ENCODE measurements around the gene TPCN2.
A peak's percentile ranks its signal among the peaks of the same experiment; 100 is the strongest.
"Not testable (repeated sequence)": the region's sequence is repeated elsewhere in the genome, so short reads cannot be mapped to it uniquely, and the experiment has no call there.

Gene TPCN2

GRCh38 chr11:69048694-69049489 lies at the start of gene TPCN2:
TPCN2 (plus strand) TSS chr11:69048932; CDS start chr11:69048998, 66 bp downstream.
- peak; percentile 71 to 80 for DNase-seq (ENCODE audit: low read depth in 1 of 2, low spot score in 1 of 2)

- DNase-seq (ENCODE audit: low read depth in 1 of 2, low spot score in 1 of 2) = no peak
Measured at GRCh38 chr11:68999093-68999747, 49.5 kb upstream of the TPCN2 start.

GRCh38 chr11:68999748-69000355 lies 48.9 kb upstream of the TPCN2 start:
- not testable (repeated sequence) for DNase-seq (ENCODE audit: low read depth in 1 of 2, low spot score in 1 of 2)

GRCh38 chr11:69000391-69000790 lies 48.3 kb upstream of the TPCN2 start:
- no peak for DNase-seq (ENCODE audit: low read depth in 1 of 2, low spot score in 1 of 2)

GRCh38 chr11:69000831-69001242 lies 47.9 kb upstream of the TPCN2 start:
- no peak for DNase-seq (ENCODE audit: low read depth in 1 of 2, low spot score in 1 of 2)

GRCh38 chr11:69001243-69002081 lies 47.3 kb upstream of the TPCN2 start:
- DNase-seq (ENCODE audit: low read depth in 1 of 2, low spot score in 1 of 2) = no peak

- DNase-seq (ENCODE audit: low read depth in 1 of 2, low spot score in 1 of 2) = no peak
Measured at GRCh38 chr11:69002110-69002569, 46.6 kb upstream of the TPCN2 start.

GRCh38 chr11:69002570-69003231 lies 46.0 kb upstream of the TPCN2 start:
- no peak for DNase-seq (ENCODE audit: low read depth in 1 of 2, low spot score in 1 of 2)

GRCh38 chr11:69003301-69003865 lies 45.3 kb upstream of the TPCN2 start:
- DNase-seq (ENCODE audit: low read depth in 1 of 2, low spot score in 1 of 2) = no peak

GRCh38 chr11:69003866-69004367 lies 44.8 kb upstream of the TPCN2 start:
- no peak for DNase-seq (ENCODE audit: low read depth in 1 of 2, low spot score in 1 of 2)

- no peak for DNase-seq (ENCODE audit: low read depth in 1 of 2, low spot score in 1 of 2)
Measured at GRCh38 chr11:69004411-69005182, 44.1 kb upstream of the TPCN2 start.

- DNase-seq (ENCODE audit: low read depth in 1 of 2, low spot score in 1 of 2) = no peak
Measured at GRCh38 chr11:69005183-69005630, 43.5 kb upstream of the TPCN2 start.

GRCh38 chr11:69005631-69006368 lies 42.9 kb upstream of the TPCN2 start:
- no peak for DNase-seq (ENCODE audit: low read depth in 1 of 2, low spot score in 1 of 2)

GRCh38 chr11:69006816-69007215 lies 41.9 kb upstream of the TPCN2 start:
- no peak for DNase-seq (ENCODE audit: low read depth in 1 of 2, low spot score in 1 of 2)

- no peak for DNase-seq (ENCODE audit: low read depth in 1 of 2, low spot score in 1 of 2)
Measured at GRCh38 chr11:69007975-69008381, 40.8 kb upstream of the TPCN2 start.

GRCh38 chr11:69008737-69009440 lies 39.8 kb upstream of the TPCN2 start:
- DNase-seq (ENCODE audit: low read depth in 1 of 2, low spot score in 1 of 2) = no peak

GRCh38 chr11:69009441-69010211 lies 39.1 kb upstream of the TPCN2 start:
- DNase-seq (ENCODE audit: low read depth in 1 of 2, low spot score in 1 of 2) = no peak
